Epithelial cell of esophagus (primary cell): ENCODE data around the gene IMPDH1.
A peak's percentile ranks its signal among the peaks of the same experiment; 100 is the strongest.

Experiments
- DNase-seq: peaks from one replicate; pipeline ENCODE4 v3.0.0; 2010; ENCODE audit warnings: low read depth
- H3K4me3 ChIP-seq: 2 replicates; pipeline ENCODE4 v1.5.1; 2011; ENCODE audit warnings: mild to moderate bottlenecking, low read length, control low read depth
- CTCF ChIP-seq: IDR thresholded peaks from 2 replicates; pipeline ENCODE4 v1.5.1; 2011; ENCODE audit warnings: low read depth, mild to moderate bottlenecking, low read length, control low read depth, inconsistent platforms; ENCODE audit not compliant: insufficient read depth; ENCODE audit errors: missing control alignments

Gene IMPDH1

GRCh38 chr7:128408709-128409595 is 830 bp downstream of the IMPDH1 start:
- peak; percentile 65 for DNase-seq
- peak overlapping the region; percentile 72 for H3K4me3 ChIP-seq
- TF ChIP-seq CTCF, result no peak

GRCh38 chr7:128407751-128408708 is 1.8 kb downstream of the IMPDH1 start:
- no peak overlapping the region for H3K4me3 ChIP-seq
- TF ChIP-seq CTCF, result no peak
- DNase-seq, result no peak

GRCh38 chr7:128407233-128407589 is 2.6 kb downstream of the IMPDH1 start:
- H3K4me3 ChIP-seq, result no peak overlapping the region
- DNase-seq, result no peak
- TF ChIP-seq CTCF, result no peak

- TF ChIP-seq CTCF, result no peak
- DNase-seq, result peak; percentile 16
- H3K4me3 ChIP-seq, result no peak overlapping the region
Observed at GRCh38 chr7:128406314-128407232, 3.2 kb downstream of the IMPDH1 start.

GRCh38 chr7:128405471-128406313 is 4.1 kb downstream of the IMPDH1 start:
- TF ChIP-seq CTCF, result no peak
- peak; percentile 60 for DNase-seq
- H3K4me3 ChIP-seq, result peak overlapping the region; percentile 59
